GM19395 (cell line): Measurements from ENCODE around the gene AHCYL2.
"Not testable (repeated sequence)": the region's sequence is repeated elsewhere in the genome, so short reads cannot be mapped to it uniquely, and the experiment has no call there.

Experiments
- ATAC-seq: cut with Tn5 transposase; IDR thresholded peaks from one replicate; pipeline ENCODE4 v1.9.1; 2021; ENCODE audit warnings: mild to moderate bottlenecking, moderate library complexity; ENCODE audit not compliant: unreplicated experiment

Gene AHCYL2

GRCh38 chr7:129412501-129412900, 187.7 kb downstream of the AHCYL2 start:
- no peak for ATAC-seq

- no peak for ATAC-seq
These were observed 192.2 kb downstream of the AHCYL2 start for GRCh38 chr7:129417073-129417472.

DNA sequence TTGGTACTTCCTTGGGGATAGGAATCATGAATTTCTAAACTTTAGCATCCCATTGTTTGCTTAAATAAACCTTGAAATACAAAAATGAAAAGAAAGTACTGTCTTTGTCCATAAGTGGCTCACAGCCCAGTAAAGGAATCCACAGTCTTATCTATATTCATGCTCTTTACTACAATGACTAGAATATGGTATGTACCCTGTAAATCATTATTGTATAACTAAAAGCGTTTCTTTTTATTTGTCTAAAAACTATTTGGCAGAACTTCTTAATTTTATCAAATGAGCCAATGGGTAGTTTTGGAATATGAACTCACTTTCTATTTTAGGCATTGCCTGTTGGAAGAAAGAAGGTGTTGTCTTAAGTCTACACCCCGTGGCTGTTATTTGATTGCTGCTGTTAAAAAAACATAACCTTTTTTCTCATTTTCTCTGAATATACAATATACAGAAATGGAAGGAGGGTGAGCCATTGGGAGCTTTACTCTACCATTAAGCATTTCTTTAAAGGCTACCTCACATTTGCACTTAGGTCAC, 197.0 kb downstream of the AHCYL2 start:
- ATAC-seq = no peak

GRCh38 chr7:129422727-129423126, 197.9 kb downstream of the AHCYL2 start:
- no peak for ATAC-seq

DNA sequence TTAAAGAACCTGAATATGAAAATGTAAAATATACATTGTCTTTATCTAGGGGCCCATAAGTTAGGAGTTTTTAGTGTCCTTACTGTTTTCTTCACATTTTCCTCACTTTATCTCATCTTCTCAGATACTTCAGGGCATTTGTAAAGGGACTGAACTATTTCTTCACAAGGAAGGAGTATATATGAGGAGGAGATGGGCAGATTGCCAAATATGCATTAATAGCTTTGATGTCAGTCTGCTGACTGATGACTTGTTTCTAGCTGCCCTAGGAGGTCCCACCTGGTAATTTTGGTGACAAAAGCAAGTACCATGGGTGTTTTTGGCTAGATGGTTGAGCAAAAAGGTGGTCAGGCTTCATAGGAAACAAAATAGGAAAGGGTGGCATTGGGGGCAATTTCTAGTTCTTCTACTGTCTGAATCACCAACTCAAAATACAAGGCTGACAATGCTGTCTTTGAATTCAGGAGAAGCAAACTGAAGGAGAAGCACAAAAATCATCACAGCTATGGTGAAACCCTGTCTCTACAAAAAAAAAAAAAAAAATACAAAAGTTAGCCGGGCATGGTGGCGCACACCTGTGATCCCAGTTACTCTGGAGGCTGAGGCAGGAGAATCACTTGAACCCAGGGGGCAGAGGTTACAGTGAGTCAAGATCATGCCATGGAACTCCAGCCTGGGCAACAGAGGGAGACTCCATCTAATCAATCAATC, 199.0 kb downstream of the AHCYL2 start:
- ATAC-seq = no peak

DNA sequence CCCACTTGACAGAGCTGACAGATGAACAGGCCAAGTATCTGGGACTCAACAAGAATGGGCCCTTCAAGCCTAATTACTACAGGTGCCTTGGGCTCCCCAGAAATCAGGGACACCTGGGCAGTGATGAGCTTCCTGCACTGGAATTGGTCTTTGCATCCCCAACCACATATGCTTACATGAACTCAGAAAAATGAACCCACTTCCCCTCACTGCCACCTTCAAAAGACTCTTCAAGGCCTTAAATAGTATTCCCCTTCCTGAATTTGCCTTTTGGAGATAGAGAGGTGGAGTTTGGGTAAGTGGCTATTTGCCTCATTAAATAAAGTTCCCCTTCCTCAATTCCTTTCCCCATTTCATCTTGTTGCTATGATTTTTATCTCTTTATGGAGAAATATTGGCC, 201.7 kb downstream of the AHCYL2 start:
- no peak for ATAC-seq

DNA sequence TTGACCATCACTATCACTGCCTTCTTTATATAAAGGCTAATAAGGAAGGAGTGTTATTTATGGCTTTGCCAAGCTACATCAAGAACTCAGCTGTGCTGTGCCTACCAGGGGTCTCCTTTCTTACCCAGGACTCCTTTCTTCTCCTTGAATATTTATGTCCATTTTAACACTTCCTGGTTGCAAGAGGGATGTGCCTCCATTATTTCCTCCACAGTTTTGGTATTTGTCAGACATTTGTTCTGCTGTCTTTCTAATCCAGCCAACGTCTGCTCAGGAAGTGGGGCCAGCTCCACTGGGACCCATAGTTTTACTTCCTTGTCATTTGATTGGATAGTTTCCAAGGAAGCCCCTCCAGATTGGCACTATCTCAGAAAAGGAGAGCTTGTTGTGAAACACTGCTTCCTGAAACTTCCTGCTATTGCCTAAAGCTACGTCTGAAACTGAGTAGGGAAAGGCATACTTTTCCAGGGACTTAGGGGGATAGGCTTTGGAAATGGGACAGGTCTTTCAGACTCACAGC, 202.8 kb downstream of the AHCYL2 start:
- no peak for ATAC-seq

DNA sequence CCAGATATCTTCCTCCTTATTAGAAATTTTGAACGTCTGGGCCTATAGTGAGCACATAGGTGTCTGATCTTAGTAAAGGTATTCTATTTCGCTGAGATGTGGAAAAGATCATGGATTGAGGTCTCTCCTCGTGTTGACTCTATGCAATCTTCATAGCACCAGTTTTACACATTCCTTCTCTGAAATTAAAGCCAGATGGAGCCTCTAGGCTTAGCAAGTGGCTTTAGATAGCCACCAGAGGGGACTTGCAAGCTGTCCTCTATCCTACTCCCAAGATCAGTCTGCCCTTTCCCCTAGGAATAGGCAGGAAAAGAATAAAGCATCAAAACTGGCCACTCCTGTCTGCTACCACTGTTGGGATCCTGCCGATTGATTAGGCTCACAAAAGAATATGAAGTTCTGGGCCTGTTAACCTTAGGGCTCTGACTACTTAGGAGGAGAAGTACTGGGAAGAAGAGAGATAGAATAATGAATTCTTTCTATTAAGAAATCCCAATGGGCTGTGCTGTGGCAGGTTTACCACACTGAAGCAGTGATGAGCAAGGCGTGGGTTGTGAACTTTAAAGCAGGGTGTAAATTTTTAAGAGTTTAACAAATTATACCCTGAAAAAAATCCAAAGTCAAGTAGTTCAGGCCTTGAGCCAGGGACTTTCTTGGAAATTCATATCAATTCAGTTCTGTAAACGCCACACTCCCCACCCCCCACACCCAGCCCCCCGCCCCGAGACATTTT, 207.2 kb downstream of the AHCYL2 start:
- ATAC-seq = no peak

DNA sequence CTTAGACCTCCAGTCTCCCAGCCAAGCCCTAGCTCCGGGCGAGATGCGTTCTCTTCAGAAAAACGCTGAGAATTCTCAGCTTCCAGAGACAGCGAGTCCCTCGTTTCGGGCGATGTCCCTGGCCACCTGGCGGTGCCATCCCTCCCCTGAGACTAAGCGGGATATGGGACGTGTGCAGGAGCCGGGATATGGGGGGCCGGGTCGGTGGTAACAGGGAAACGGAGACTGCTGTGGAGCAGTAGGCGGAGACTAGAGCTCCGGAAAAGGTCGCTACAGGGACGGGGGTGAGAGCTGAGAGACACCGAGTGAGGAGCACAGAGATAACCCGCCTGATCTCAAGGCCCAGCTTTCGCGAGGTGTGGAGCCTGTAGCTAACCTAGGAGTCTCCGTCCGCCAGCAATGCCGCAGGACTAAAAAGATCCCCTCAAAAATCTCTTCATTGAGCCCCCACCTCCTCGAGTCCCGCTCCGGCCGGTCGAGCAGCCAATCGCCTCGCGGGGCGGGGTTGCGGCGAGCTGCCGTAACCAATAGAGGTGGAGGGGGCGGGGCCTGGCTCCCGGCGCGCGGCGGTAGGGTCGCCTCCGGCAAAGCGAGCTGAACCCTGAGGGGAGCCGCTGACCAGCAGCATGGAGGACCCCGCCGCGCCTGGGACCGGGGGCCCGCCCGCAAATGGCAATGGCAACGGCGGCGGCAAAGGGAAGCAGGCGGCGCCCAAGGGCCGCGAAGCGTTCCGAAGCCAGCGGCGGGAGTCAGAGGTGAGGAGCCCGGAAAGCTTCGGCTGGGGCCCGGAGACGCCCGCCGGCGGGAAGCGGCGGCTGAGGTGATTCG, 209.2 kb downstream of the AHCYL2 start, which contains the start of gene STRIP2:
STRIP2 (plus strand) TSS at position 586 of the 828 bp plus-strand sequence; CDS start at position 627, 41 bp downstream.
- ATAC-seq = peak; percentile 99

GRCh38 chr7:129434675-129435318, 210.0 kb downstream of the AHCYL2 start:
- peak; percentile 4 for ATAC-seq

- ATAC-seq = no peak
These were observed 210.6 kb downstream of the AHCYL2 start for GRCh38 chr7:129435414-129435829.

DNA sequence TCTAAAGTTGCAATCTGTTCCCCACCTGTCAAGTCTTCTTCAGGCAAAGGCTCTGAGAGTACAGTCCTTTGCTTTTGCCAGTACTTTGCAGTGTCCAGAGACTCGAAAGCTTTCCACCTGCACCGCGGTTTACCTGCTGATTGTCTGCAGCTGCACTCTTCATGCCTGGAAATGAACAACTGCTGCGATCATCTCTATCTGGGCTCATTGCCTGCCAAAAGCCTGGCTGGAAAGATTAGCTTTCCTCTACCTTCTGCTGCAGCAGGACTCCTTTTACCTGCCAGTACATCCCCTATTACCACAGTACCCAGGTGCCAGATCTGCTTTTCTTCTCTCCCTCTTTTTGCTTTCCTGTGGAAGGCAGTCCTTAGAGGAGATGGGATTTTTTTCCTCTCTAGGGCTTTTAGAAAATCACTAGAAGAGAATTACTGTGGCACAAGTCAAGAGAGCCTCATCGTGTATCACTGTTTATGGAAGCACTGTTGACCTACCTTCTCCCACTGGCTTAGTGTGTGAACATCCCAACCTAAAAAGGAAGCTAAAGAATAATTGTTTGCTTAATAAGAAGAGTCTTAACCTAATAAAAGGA, 211.6 kb downstream of the AHCYL2 start:
- ATAC-seq = no peak

GRCh38 chr7:129437190-129437589, 212.4 kb downstream of the AHCYL2 start:
- no peak for ATAC-seq

GRCh38 chr7:129438281-129438838, 213.5 kb downstream of the AHCYL2 start:
- no peak for ATAC-seq

- ATAC-seq = no peak
These were observed 214.2 kb downstream of the AHCYL2 start for GRCh38 chr7:129438839-129439651.

GRCh38 chr7:129439963-129440625, 215.3 kb downstream of the AHCYL2 start:
- no peak for ATAC-seq

DNA sequence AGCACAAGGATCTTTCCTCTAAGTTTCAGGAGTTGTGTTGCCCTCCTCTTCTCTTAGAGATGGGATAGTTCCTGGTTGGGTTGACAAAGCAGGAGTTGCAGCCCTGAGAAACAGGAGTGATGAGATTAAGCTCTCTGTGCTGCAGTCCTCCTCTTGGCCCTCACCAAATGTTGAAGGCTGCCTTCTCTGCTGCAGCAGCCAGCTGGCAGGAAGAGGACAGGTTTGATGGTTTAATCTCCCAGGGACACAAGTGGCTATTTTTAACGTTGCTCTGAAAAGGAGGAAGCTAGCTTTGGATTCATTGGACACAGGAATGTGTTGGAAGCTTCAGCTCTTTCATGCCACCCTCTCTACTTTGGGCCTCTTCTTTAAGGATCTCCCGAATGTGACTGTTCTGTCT, 218.8 kb downstream of the AHCYL2 start:
- ATAC-seq = no peak

DNA sequence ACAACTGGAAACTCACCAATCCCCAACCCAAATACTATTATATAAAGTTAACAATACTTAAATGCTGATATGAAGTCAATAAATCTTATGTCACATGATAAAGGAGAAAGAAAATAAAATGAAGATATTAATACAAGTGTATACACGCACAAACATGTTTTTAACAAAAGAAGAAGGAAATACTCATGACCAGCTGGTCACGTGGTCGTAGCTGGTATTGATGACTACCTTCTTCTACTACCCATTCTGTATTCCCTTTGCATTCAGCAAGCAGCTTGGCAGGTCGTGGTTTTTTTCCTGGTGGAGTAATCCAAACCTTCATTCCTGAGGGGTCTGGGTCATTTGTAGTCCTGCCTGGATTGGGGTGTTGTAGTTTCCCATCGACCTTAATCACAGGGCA, 219.9 kb downstream of the AHCYL2 start:
- not testable (repeated sequence) for ATAC-seq
